HG02870 (cell line): ENCODE data around the gene MEI4.
A peak's percentile ranks its signal among the peaks of the same experiment; 100 is the strongest.
"Not testable (repeated sequence)": the region's sequence is repeated elsewhere in the genome, so short reads cannot be mapped to it uniquely, and the experiment has no call there.

ENCODE experiments used
- ATAC-seq: cut with Tn5 transposase; IDR thresholded peaks from one replicate; pipeline ENCODE4 v1.9.1; 2021; ENCODE audit warnings: mild to moderate bottlenecking, moderate library complexity; ENCODE audit not compliant: unreplicated experiment

Gene MEI4

GRCh38 chr6:77652739-77653138, at the start of gene MEI4:
Gene MEI4, plus strand, starts transcription at chr6:77653039. Its CDS starts 37,633 bp downstream, at chr6:77690672.
- ATAC-seq = no peak

GRCh38 chr6:77604476-77604875, 48.4 kb upstream of the MEI4 start:
- ATAC-seq = no peak

GRCh38 chr6:77607004-77607403, 45.8 kb upstream of the MEI4 start:
- ATAC-seq = no peak

GRCh38 chr6:77609106-77609505, 43.7 kb upstream of the MEI4 start:
- ATAC-seq = no peak

GRCh38 chr6:77619114-77619513, 33.7 kb upstream of the MEI4 start:
- ATAC-seq = no peak

- ATAC-seq = peak; percentile 65
These were observed 32.5 kb upstream of the MEI4 start for GRCh38 chr6:77620278-77620882.

GRCh38 chr6:77624515-77624914, 28.3 kb upstream of the MEI4 start:
- ATAC-seq = no peak

- no peak for ATAC-seq
These were observed 26.4 kb upstream of the MEI4 start for GRCh38 chr6:77626426-77626825.

GRCh38 chr6:77630014-77630413, 22.8 kb upstream of the MEI4 start:
- no peak for ATAC-seq

GRCh38 chr6:77633471-77633870, 19.4 kb upstream of the MEI4 start:
- no peak for ATAC-seq

GRCh38 chr6:77633993-77634715, 18.7 kb upstream of the MEI4 start:
- no peak for ATAC-seq

GRCh38 chr6:77638129-77638830, 14.6 kb upstream of the MEI4 start:
- ATAC-seq = no peak

GRCh38 chr6:77644102-77644705, 8.6 kb upstream of the MEI4 start:
- ATAC-seq = no peak

- ATAC-seq = no peak
These were observed 2.7 kb upstream of the MEI4 start for GRCh38 chr6:77650098-77650663.

GRCh38 chr6:77653816-77654215, 977 bp downstream of the MEI4 start:
- no peak for ATAC-seq

- not testable (repeated sequence) for ATAC-seq
These were observed 2.2 kb downstream of the MEI4 start for GRCh38 chr6:77655035-77655434.

- ATAC-seq = no peak
These were observed 4.3 kb downstream of the MEI4 start for GRCh38 chr6:77656999-77657764.

GRCh38 chr6:77666340-77666739, 13.5 kb downstream of the MEI4 start:
- ATAC-seq = no peak

- ATAC-seq = no peak
These were observed 14.0 kb downstream of the MEI4 start for GRCh38 chr6:77666846-77667245.

- no peak for ATAC-seq
These were observed 17.1 kb downstream of the MEI4 start for GRCh38 chr6:77669913-77670312.

GRCh38 chr6:77674211-77674610, 21.4 kb downstream of the MEI4 start:
- no peak for ATAC-seq
